HG03520 (cell line): ENCODE results near the gene MICAL2.

Experiments
- ATAC-seq: cut with Tn5 transposase; IDR thresholded peaks from one replicate; pipeline ENCODE4 v1.9.1; 2021; ENCODE audit warnings: mild to moderate bottlenecking, moderate library complexity; ENCODE audit not compliant: unreplicated experiment

MICAL2 gene

GRCh38 chr11:12280199-12280837 is 169.9 kb downstream of the MICAL2 start:
- no peak for ATAC-seq

- ATAC-seq, result no peak
Measured at GRCh38 chr11:12280838-12281565, 170.6 kb downstream of the MICAL2 start.

- ATAC-seq, result peak; percentile 55
Measured at GRCh38 chr11:12281571-12282478, 171.4 kb downstream of the MICAL2 start.

GRCh38 chr11:12282676-12283075 is 172.3 kb downstream of the MICAL2 start:
- ATAC-seq, result no peak

GRCh38 chr11:12284316-12285050 is 174.1 kb downstream of the MICAL2 start:
- ATAC-seq, result no peak

- ATAC-seq, result no peak
Measured at GRCh38 chr11:12285106-12285505, 174.7 kb downstream of the MICAL2 start.

GRCh38 chr11:12285811-12286222 is 175.4 kb downstream of the MICAL2 start:
- ATAC-seq, result no peak

- ATAC-seq, result no peak
Measured at GRCh38 chr11:12286606-12287005, 176.2 kb downstream of the MICAL2 start.

- no peak for ATAC-seq
Measured at GRCh38 chr11:12287009-12287373, 176.6 kb downstream of the MICAL2 start.

- no peak for ATAC-seq
Measured at GRCh38 chr11:12287374-12288211, 177.2 kb downstream of the MICAL2 start.

- no peak for ATAC-seq
Measured at GRCh38 chr11:12288212-12288930, 178.0 kb downstream of the MICAL2 start.

GRCh38 chr11:12288931-12289666 is 178.7 kb downstream of the MICAL2 start:
- ATAC-seq, result no peak

- no peak for ATAC-seq
Measured at GRCh38 chr11:12289667-12290476, 179.5 kb downstream of the MICAL2 start.

- ATAC-seq, result no peak
Measured at GRCh38 chr11:12290477-12290922, 180.1 kb downstream of the MICAL2 start.

- ATAC-seq, result no peak
Measured at GRCh38 chr11:12291313-12291712, 180.9 kb downstream of the MICAL2 start.

GRCh38 chr11:12291766-12292165 is 181.4 kb downstream of the MICAL2 start:
- no peak for ATAC-seq

- no peak for ATAC-seq
Measured at GRCh38 chr11:12292766-12293165, 182.4 kb downstream of the MICAL2 start.

GRCh38 chr11:12293486-12293885 is 183.1 kb downstream of the MICAL2 start:
- no peak for ATAC-seq
